ENCODE data around the gene FBP2.
"Not testable (repeated sequence)": the region's sequence is repeated elsewhere in the genome, so short reads cannot be mapped to it uniquely, and the experiment has no call there.

FBP2 gene

GRCh38 chr9:94564279-94564678 lies 29.3 kb downstream of the FBP2 start:
- not testable (repeated sequence) for DNase-seq (ENCODE audit: low read depth, low spot score)

DNA sequence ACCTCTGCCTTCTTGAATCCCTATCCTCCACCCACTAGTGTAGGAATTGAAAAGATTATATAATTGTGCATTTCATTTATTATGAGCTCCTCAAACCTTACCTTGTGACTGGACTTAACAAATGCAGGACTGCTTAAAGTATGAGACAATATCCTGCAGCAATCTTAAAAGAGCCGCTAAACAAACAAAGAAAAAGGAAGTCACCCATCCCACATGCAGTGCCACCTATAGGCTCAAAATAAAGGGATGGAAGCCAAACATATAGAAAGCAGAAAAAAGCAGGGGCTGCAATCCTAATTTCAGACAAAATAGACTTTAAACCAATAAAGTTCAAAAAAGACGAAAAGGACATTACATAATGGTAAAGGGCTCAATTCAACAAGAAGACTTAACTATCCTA lies 30.1 kb downstream of the FBP2 start:
- no peak for DNase-seq (ENCODE audit: low read depth, low spot score)

- DNase-seq (ENCODE audit: low read depth, low spot score): no peak
Observed at GRCh38 chr9:94560237-94560636, 33.4 kb downstream of the FBP2 start.

DNA sequence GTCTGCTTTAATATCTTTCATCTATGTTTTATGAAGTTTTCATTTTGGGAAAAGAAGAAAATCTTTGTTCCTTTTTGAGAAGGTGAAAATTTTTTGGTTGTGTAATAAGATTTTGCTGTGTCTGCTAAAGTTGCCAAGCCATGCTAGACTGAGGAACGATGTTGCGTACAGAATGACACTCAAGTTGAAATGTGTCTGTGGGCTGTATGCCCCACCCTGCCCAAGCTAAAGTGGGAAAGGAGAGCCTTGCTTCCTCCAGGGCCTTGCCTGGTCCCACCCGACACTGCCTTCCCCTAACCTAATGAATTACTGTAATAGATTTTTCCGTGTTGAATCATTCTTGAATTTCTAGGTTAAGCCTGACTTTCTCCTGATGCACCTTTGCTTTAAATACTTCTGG lies 36.2 kb downstream of the FBP2 start:
- no peak for DNase-seq (ENCODE audit: low read depth, low spot score)

GRCh38 chr9:94554439-94555331 lies 38.9 kb downstream of the FBP2 start, which contains the start of gene PCAT7:
Gene PCAT7 (plus strand): TSS chr9:94555083.
- peak; percentile 93 for DNase-seq (ENCODE audit: low read depth, low spot score)

DNA sequence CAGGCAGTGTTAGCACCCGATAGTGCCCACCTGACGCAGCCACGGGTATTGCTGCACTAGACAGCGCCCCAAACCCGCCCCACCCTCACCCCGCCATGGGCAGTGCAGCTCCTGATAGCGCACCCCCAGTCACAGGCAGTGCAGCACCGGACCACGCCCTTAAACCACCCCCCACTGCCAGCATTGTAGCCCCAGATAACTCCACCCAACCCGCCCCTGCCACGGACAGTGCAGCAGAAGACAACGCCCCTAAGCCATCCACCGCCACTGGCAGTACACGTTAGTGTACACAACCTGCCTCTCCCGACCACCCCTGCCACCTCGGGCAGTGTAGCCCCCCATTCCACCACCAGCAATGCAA lies 39.6 kb downstream of the FBP2 start:
- DNase-seq (ENCODE audit: low read depth, low spot score): no peak

DNA sequence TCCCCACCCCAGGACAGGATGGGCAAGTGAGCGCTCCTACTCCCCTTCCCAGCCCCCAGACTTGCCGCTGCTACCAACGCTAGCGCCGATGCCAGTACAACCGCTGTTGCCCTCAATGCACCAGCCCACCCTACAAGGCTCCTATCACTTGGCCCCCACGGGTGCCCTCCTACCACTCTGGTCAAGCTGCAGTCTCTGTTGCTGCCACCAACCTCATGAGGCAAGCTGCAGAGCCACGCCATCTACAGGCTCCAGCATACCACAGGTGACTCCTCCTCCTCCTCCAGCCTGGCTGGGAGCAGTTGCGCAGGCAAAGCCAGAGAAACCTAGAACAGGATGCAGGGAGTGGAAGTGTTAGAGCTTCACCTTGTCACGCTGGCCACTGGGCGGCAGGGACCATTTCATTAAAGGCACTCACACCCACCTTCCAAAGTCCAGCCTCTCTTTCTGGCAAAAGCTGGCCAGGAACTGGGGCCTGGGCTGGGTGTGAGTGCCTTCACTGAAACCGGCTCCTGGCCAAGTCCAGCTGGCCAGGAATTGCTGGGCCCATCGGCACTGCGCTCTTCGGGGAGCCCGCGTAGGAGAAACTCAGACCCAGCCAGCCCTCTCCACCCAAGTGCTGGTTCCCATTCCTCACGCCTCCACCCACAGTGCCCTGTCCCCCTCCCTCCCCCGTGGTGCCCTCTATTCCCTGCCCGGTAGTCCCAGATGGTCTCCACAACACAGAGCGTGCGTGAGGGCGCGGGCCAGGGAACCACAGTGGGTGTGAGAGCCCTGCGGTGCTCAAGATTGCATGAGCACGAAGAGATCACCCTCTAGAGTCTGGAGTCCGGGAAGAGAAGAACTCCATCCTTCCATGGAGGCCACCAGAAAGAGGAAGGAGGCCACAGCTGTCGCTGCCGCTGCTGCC lies 40.3 kb downstream of the FBP2 start:
- peak; percentile 47 for DNase-seq (ENCODE audit: low read depth, low spot score)

GRCh38 chr9:94545940-94546339 lies 47.7 kb downstream of the FBP2 start:
- DNase-seq (ENCODE audit: low read depth, low spot score): no peak

GRCh38 chr9:94544335-94544734 lies 49.3 kb downstream of the FBP2 start:
- not testable (repeated sequence) for DNase-seq (ENCODE audit: low read depth, low spot score)

- no peak for DNase-seq (ENCODE audit: low read depth, low spot score)
Observed at GRCh38 chr9:94538908-94539307, 54.7 kb downstream of the FBP2 start.

DNA sequence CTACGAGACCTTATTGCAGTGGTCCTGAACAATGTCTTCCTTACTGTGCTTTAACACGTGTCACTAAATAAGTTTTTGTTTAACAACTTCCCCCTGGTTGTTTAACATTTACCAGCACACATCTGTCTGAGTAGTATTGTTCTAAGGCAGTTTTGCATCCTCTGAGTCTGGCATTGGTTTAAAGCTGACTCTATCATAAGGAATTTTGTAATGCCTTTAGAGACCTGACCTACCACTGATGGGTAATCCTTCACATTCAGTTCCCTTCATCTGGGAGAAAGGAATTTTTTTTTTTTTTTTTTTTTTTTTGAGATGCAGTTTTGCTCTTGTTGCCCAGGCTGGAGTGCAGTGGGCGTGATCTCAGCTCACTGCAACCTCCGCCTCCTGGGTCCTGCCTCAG lies 58.7 kb downstream of the FBP2 start:
- DNase-seq (ENCODE audit: low read depth, low spot score): no peak

DNA sequence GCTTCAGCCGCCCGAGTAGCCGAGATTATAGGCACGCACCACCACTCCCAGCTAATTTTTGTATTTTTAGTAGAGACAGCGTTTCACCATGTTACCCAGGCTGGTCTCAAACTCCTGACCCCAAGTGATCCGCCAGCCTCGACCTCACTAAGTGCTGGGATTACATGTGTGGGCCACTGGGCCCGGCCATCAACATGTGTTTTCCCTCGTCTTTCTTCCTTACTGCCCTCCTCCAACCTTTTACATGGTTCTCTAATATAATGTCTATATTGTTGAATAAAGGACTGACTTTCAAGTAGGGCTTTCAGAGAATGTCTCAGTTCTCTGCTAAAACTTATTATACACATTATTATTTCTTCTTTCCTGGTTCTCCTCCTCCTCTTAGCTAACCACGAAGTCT lies 60.0 kb downstream of the FBP2 start:
- DNase-seq (ENCODE audit: low read depth, low spot score): no peak

GRCh38 chr9:94533155-94533554 lies 60.5 kb downstream of the FBP2 start:
- DNase-seq (ENCODE audit: low read depth, low spot score): no peak

DNA sequence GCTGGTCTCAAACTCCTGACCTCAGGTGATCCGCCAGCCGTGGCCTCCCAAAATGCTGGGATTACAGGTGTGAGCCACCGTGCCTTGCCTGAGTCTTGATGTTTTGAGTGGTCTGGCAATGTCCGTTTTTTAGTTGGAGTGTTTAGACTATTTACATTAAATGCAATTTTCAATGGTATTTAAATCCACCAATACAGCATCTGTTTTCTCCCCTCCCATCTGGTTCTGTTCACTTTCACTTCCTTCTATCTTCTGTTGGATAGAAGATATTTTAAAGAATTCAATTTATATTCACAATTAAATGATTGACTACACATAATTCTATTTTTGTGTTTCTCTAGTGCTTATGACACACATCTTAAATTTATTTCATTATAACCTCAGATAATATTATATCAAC lies 64.7 kb downstream of the FBP2 start:
- DNase-seq (ENCODE audit: low read depth, low spot score): no peak

DNA sequence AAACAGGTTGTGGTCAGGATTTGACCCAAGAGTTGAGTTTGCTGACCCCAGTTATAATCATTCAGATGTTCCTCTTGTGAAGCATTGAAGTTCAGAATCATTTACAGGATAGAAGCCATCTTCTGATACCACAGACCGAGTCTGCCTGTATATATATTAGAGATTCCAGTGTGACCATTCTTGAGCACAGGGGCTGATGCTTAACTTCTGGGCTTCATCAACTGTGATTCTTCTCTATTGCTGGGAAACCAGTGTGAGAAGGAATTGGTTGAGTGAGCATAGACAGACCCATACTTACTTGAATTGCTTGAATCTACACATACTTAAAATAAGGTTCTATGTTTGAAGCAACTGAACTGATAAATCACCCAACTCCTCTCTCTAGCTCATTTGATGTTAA lies 66.7 kb downstream of the FBP2 start:
- no peak for DNase-seq (ENCODE audit: low read depth, low spot score)

GRCh38 chr9:94526271-94526670 lies 67.4 kb downstream of the FBP2 start:
- DNase-seq (ENCODE audit: low read depth, low spot score): no peak

GRCh38 chr9:94525396-94526035 lies 68.1 kb downstream of the FBP2 start:
- no peak for DNase-seq (ENCODE audit: low read depth, low spot score)

- DNase-seq (ENCODE audit: low read depth, low spot score): no peak
Observed at GRCh38 chr9:94517254-94517653, 76.4 kb downstream of the FBP2 start.

GRCh38 chr9:94514722-94515121 lies 78.9 kb downstream of the FBP2 start:
- no peak for DNase-seq (ENCODE audit: low read depth, low spot score)

DNA sequence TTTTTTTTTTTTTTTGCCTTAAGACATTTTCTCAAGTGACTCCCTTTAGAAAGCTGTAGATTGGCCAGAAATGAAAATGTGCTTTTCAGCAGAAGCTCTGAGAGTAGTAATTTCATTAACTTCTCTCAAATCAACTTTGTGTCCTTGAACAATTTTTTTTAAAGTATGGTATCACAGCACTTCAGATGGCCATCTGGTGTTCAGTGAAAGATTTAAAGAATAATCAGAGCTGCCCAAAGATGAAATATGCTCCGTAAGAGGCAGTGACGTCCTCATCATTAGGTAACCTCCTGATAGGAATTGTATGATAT lies 81.7 kb downstream of the FBP2 start:
- no peak for DNase-seq (ENCODE audit: low read depth, low spot score)

DNA sequence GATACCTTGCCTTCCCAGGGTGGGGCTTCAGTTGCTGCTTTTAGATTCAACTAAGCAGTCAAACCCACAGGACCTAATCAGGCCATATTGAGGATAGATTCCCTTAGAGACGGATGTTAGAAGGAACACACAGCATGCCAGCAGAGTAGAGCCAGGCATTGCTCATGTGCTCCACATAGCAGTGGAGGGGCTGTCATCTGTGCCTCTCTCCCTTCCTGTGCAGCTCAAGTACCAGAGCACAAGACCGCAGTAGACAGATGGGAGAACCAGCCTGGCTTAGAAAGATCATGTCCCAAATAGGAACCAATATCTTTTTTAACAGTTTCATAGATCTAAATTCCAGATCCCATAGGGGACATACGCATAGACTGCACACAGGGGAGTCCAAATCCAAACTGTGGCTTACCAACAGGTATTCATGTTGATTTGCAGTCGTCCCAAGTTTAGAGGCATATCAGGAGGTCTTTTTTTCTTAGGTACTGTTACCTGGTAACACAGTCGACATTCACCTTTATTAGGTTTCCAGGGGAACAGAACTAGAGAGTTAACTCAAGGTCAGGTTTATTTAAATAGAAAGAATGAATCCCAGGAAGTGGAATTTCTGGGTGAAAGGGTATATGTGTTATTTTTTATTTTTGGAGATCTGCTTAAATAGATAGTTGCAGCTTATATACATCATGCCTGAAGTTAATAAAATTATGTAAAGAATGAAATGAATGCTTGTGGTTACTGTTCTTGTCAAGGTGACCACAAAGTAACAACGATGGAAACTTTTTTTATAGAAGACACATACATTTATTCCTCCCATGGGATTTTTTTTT lies 82.3 kb downstream of the FBP2 start:
- DNase-seq (ENCODE audit: low read depth, low spot score): no peak
